HG03575 (cell line): ENCODE results near the gene ANKRD11.

Experiments
- ATAC-seq: cut with Tn5 transposase; IDR thresholded peaks from one replicate; pipeline ENCODE4 v1.9.1; 2021; ENCODE audit not compliant: unreplicated experiment, insufficient number of reproducible peaks, low FRiP score; ENCODE audit errors: extremely low read depth

The ANKRD11 gene

DNA sequence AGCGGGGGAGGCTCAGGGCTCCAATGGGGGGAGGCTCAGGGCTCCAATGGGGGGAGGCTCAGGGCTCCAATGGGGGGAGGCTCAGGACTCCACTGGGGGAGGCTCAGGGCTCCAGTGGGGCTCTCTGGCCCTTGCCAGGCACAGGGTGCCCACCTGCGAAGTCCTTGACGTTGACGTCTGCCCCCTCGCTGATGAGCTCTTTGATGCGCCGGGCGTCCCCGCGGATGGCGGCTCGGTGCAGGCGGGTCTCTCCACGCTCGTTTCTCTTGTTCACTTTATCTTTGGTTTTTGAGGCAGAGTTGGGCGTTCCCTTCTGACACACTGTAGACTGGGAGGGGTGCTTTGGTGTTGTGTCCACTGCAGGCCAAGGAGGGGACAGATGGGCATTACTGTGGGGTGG lies 199.9 kb downstream of the ANKRD11 start:
- ATAC-seq = no peak

DNA sequence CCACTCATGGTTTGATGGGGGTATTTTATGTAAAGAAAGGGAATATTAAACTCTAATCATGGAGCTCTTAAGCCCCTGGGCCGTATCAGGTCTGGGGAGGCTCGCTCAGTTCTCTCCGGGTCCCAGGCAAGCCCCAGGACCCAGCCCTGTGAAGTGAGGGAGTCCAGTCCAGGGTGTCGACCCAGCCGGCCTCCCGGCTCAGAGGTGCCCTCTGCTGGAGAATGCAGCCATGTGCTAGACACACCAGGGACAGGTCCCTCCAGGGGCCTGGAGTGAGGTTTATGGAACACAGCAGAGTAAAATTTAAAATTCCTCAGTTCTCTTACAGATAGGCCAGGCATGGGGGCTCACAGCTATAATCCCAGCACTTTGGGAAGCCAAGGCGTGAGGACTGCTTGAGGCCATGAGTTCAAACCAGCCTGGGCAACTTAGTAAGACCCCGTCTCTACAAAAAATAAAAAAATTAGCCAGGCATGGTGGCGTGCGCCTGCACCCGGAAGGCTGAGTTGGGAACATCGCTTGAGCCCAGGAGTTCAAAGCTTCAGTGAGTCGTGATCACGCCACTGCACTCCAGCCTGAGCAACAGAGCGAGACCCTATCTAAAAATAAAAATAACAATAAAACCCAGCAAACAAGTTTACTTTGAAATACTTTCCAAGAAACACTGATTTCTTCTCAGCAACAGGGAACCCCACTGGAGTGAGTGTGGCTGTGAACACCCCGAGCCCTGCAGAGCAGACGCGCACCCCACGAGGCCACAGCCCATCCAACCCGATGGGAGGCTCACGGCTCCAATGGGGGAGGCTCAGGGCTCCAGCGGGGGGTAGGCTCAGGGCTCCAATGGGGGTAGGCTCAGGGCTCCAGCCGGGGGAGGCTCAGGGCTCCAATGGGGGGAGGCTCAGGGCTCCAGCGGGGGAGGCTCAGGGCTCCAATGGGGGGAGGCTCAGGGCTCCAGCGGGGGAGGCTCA lies 200.6 kb downstream of the ANKRD11 start:
- no peak for ATAC-seq

DNA sequence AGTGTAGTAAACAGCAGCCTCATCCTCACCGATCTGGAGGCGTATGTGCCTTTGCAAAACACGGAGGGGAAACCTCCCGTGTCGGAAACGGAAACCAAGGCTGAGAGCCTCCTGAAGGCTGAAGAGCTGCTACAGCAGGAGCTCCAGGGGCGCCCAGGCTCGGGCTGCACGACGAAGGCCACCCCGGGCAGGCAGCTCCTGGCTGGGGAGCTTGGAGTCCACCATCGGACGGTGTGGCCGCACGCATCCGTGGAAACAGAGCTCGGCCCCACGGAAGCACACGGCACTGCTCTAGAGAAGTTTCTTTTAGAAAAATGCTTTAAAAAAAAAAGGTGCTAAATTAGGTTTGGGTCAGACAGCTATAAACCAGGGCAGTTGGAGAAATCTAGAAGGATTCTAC lies 201.4 kb downstream of the ANKRD11 start:
- no peak for ATAC-seq

DNA sequence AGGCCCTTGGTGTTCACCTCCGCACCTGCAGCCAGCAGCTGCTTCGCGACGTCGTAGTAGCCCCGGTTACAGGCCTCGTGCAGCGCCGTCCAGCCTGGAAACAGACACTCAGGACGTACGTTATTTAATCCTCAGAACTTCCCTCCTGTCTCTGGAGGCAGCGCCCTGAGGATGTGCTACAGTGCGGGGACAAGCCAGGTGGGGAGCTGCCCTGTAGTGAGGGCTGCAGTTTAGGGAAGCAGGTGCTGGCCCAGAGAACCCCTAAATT lies 201.8 kb downstream of the ANKRD11 start:
- no peak for ATAC-seq

DNA sequence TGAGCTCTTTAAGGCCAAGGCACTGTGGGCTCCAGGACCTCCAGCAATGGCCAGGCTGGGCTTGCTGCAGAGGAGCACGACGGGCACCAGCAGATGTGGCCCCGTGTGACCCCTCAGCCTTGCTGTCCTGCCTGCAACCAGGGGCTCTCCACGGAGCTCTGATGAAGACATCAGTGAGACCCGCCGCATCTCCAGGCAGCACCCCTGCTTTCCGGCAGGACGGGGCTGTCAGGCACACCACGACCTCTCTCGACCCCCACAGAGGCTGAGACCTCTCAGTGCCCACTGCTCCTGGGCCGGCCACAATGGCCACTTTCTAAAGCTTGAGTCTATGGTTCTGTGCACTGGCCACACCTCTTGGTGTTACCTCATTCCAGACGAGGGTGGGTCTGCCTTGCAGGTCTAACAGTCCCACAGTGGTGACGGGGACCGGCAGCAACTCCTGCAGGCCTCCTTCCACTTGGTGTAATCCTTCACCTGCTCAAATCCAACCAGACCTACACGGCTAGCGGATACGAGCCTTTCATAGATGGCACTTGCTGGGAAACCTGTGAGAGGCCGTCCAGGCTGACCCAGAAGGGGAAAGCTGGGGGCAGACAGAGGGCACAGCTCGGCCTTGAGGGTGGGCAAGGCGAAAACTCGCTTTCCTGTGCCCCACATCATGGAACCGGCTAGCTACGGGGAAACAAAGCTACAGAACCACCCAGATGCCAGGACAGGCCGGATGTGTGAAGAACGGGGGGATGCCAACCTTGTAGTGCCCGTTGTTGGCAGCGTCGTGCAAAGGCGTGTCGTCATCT lies 202.4 kb downstream of the ANKRD11 start:
- no peak for ATAC-seq

DNA sequence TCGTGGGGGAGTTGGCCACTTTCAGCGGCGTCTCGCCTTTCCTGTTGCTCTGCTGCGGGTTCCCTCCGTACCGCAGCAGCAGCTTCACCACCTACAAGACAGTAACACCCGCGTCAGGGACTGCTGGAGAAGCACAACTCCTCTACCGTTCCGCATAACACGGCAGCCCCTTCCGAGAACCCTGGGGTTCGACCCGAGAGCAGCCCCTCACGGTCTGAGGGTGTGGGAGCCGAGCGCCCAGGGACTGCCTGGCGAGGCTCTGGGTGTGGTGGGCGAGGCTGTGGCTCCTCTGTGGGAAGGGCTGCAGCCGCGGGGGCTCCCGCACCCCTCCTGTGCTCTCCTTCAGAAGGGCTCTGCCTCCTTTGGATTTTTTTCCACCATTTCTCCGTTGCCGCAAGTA lies 204.3 kb downstream of the ANKRD11 start:
- ATAC-seq = no peak

DNA sequence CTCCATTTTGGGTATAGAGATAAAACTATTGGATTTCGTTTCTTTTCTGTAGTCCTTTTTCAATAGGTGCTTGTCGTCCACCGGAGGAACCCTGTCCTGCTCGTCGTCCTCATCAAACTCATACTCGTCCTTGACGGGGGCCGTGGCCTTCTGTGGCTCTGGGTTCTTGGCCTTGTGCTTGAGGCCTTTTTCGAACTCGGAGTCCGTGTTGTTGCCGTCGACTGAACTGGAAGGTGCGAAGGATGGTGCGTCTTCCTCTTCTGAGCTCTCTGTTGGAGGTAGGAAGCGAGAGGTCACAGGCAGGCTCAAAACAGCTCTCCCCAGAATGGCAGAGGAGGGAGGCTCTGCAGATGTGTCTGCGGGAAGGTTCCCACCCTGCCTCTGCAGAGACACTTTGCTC lies 205.0 kb downstream of the ANKRD11 start:
- ATAC-seq = no peak

DNA sequence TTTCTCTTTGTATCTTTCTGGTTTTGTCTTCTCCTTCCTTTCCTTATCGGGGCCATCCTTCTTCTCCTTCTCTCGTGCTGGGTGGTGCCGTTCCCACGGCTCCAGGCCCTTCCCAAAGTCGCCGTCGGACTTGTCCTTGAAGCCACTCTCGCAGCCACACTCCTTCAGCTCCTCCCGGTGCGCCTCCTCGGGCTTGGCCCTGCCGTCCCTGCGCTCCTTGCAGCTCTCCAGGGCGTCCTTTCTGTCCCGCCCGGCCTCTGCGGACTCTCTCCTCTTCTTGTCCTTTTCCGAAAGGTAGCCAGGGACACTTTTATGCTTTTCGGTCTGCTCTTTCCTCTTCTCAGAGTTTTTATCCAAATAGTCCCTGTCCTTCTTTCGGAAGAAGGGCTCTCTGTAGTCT lies 206.9 kb downstream of the ANKRD11 start:
- no peak for ATAC-seq

GRCh38 chr16:89282523-89282922 lies 207.8 kb downstream of the ANKRD11 start:
- ATAC-seq = no peak

DNA sequence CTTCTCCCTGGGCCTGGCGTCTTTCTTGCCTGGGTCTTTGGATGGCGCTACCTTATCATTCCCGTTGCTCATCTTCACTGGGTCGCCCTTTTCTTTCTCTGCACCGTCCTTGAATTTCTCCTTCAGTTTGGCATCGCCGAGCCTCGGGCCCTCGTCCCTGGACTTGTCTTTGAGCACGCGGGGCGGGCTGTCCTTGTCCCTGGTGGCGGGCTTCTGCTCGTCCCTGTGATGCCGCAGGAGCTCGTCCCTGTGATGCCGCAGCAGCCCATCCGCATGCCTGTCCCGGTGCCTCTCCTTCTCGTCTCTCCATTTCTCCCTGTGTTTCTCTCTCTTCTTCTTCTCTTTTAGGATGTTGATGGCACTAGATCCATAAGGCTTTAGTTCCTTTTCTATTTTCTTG lies 208.5 kb downstream of the ANKRD11 start:
- no peak for ATAC-seq

DNA sequence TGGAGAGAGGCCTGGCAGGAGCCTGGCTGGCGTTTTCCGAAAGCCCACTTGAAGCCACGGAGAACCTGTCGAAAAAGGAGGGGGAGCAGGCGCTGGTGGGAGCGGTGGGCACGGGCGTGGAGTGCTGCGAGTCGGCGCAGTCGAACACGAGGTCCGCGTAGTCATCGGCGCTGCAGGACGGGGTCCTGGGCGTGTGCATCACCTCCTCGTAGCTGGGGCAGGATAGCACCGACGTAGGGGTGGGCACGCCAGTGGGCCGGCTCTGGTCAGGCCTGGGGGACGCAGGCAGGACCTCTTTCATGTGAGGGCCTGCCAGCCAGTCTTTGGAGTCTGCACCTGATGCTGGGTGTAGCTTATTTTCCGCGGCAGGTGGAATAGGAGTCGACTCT lies 209.2 kb downstream of the ANKRD11 start:
- no peak for ATAC-seq

DNA sequence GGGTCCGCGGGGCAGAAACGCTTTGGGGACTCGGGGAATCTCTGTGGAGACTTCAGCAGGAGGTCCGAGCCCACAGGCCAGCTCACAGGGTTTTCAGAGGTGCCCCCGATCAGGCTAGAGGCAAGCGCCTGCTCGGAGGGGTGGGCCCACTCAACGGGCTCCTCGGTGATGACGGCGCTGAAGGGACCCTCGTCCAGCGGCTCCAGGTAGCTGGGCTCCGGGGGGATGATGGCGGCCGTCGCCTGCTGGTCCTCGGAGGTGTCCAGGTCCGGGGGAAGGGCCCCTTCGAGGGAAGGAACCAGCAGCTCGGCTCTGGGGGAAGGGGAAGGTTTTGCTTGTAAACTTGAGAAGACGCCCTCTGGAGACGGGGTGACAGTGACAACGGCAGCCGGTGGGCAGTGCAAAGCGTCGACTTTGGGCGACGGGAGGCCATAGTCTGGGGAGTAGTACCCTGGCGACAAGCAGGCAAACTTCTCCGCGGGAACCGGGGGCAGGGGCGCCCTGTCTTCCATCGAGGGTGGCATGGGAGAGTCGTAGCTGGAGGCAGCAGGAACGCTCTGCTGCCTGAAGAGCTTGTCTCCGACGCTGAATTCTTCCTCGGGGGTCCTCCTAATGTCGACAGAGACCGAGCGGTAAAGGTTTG lies 209.7 kb downstream of the ANKRD11 start:
- ATAC-seq = no peak

GRCh38 chr16:89279666-89280481 lies 210.5 kb downstream of the ANKRD11 start:
- no peak for ATAC-seq

- ATAC-seq = no peak
Measured at GRCh38 chr16:89278441-89279240, 211.7 kb downstream of the ANKRD11 start.

DNA sequence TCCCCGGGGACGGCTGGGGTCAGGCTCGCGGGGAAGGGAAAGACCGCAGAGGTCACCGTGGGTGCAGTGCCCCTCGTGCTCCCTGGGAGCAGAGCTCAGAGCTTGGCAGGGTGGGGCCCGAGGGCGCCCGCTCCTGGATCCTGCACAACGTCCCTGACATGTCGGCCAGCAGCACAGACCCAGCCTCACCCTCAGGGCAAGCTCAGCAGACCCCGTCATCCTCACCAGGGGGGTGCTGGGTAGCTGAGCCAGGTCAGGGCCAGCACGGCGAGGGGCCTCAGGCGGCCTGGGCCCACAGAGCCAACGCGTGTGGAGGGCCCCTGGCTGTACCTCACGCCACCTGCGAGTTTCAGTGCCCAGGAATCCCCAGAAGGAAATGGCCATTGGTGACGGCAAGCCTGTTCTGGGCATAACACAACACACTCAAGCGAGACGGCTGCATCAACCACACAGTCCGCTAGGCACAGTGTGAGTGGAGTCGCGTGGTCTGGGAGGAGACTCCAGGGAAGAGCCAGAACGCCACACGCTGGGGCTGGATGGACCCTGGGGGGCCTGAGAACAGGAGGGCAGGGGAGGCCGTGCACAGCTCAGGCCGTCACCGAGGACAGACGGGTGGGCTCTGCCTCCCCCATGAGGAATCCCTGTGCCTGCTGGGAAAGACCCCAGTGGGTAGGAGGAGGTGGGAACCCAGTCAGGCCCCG lies 212.6 kb downstream of the ANKRD11 start:
- ATAC-seq = no peak

DNA sequence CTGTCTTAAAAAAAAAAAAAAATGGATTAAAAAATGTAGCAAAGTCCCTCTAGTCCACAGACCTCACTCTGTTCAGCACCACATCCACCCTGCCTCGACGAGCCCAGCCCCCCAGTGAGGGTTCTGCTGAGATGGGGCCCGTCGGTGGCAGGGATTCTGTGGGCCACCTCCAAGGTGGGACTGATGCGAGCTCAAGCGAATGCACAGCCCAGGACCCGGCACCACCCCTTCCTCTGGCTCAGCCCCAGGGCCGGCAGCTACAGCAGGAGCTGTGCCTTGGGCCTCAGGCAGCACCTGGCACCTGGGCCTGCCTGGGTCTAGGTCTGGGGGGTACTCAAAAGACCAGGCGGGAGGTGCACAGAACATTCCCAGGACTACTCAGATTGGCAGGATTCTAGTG lies 213.3 kb downstream of the ANKRD11 start:
- no peak for ATAC-seq

DNA sequence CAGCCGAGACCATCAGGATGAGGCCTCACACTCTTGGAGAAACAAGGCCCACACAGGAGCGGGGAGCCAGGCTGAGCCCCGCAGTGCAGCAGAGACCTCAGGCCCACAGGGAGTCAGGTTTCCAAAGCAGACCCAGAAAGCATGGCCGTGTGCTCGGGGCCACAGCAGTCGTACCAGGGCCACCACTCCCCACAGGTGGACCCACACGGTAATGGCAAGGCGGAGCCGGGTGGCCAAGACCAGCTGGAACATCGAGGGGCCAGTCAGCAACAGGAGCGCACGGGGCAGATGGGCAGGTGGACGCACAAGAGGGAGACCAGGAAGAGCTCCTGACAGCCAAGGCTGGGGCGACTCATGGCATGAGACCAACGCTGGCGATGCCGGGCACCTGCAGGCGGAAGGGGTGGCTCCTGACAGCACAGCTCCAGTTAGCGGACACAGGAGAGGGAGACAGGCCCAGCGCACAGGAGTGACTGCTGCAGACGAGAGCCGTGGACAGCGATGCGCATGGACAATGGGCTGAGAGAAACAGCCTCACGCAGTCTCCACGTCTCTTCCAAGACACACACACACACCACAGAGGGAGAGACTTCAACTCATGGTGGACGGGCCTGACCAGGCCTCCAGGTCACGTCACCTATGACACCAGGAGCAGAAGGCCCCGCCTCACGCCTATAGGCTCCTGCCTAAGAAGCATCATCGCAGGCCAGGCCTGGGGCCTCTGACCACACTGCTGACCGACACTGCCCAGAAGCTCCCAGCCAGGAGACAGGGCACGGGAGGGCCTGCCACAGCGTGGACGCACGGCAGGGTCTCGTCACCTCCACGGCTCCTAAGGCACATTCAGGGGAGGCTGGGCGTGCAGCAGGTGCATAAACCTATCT lies 214.3 kb downstream of the ANKRD11 start:
- no peak for ATAC-seq
